C4-2B (cell line): ENCODE measurements around the gene PELI3.

Source experiments
- H3K27ac ChIP-seq: fragments of 450-650 bp; 2 replicates; pipeline ENCODE4 v1.5.1; 2017
- CTCF ChIP-seq: fragments of 450-650 bp; conservative IDR thresholded peaks from 2 replicates; pipeline ENCODE4 v1.5.1; 2017; ENCODE audit warnings: mild to moderate bottlenecking
- ZFX ChIP-seq: fragments of 450-650 bp; IDR thresholded peaks from 2 replicates; pipeline ENCODE4 v1.6.1; 2017

The PELI3 gene

GRCh38 chr11:66466225-66467033 lies at the start of gene PELI3:
TSS of gene PELI3 (plus strand) at chr11:66466905. CDS start at chr11:66468129, 1,224 bp downstream.
- TF ChIP-seq ZFX (no peak), CTCF (no peak)
- H3K27ac ChIP-seq, result peak within 1 kb of the TSS; percentile 68

GRCh38 chr11:66417000-66417399 lies 49.7 kb upstream of the PELI3 start:
- TF ChIP-seq CTCF, result no peak
- TF ChIP-seq ZFX, result no peak
- no peak overlapping the region for H3K27ac ChIP-seq

- TF ChIP-seq ZFX, result no peak
- TF ChIP-seq CTCF, result no peak
- no peak overlapping the region for H3K27ac ChIP-seq
These were observed 48.3 kb upstream of the PELI3 start for GRCh38 chr11:66418168-66418985.

GRCh38 chr11:66418986-66419308 lies 47.8 kb upstream of the PELI3 start:
- H3K27ac ChIP-seq, result no peak overlapping the region
- TF ChIP-seq CTCF (no peak), ZFX (no peak)

- no peak overlapping the region for H3K27ac ChIP-seq
- TF ChIP-seq CTCF (no peak), ZFX (no peak)
These were observed 46.9 kb upstream of the PELI3 start for GRCh38 chr11:66419825-66420224.

- TF ChIP-seq CTCF, result no peak
- TF ChIP-seq ZFX, result no peak
- no peak within 1 kb of the TSS for H3K27ac ChIP-seq
These were observed 45.8 kb upstream of the PELI3 start, which contains the start of gene NPAS4 for GRCh38 chr11:66420671-66421476. TSS of gene NPAS4 (plus strand) at chr11:66421035. CDS start at chr11:66421180, 145 bp downstream.
